DMS 273 (cell line): ENCODE data around the gene NPM1.

Experiments
- DNase-seq: peaks from one replicate; lab custom pipeline; 2025; ENCODE audit not compliant: unreplicated experiment; lab: John Stamatoyannopoulos, UW

NPM1 gene

GRCh38 chr5:171427318-171428167 lies 39.9 kb downstream of the NPM1 start:
- DNase-seq = no peak

GRCh38 chr5:171428168-171428696 lies 40.6 kb downstream of the NPM1 start:
- DNase-seq = no peak

GRCh38 chr5:171428809-171429542 lies 41.3 kb downstream of the NPM1 start:
- no peak for DNase-seq

GRCh38 chr5:171429543-171429910 lies 41.9 kb downstream of the NPM1 start:
- no peak for DNase-seq

GRCh38 chr5:171431251-171431777 lies 43.7 kb downstream of the NPM1 start:
- DNase-seq = no peak

GRCh38 chr5:171432076-171432475 lies 44.4 kb downstream of the NPM1 start:
- DNase-seq = no peak

- no peak for DNase-seq
Observed at GRCh38 chr5:171432583-171433351, 45.1 kb downstream of the NPM1 start.

GRCh38 chr5:171433352-171433698 lies 45.7 kb downstream of the NPM1 start:
- no peak for DNase-seq

- DNase-seq = no peak
Observed at GRCh38 chr5:171433982-171434676, 46.5 kb downstream of the NPM1 start.

- no peak for DNase-seq
Observed at GRCh38 chr5:171434874-171435273, 47.2 kb downstream of the NPM1 start.

- no peak for DNase-seq
Observed at GRCh38 chr5:171435908-171436307, 48.3 kb downstream of the NPM1 start.

- no peak for DNase-seq
Observed at GRCh38 chr5:171436804-171437285, 49.2 kb downstream of the NPM1 start.

GRCh38 chr5:171437286-171437821 lies 49.7 kb downstream of the NPM1 start:
- DNase-seq = peak; percentile 50

- no peak for DNase-seq
Observed at GRCh38 chr5:171438738-171439137, 51.1 kb downstream of the NPM1 start.

- no peak for DNase-seq
Observed at GRCh38 chr5:171441246-171441791, 53.7 kb downstream of the NPM1 start.

GRCh38 chr5:171442287-171443042 lies 54.8 kb downstream of the NPM1 start:
- no peak for DNase-seq

- no peak for DNase-seq
Observed at GRCh38 chr5:171444582-171444981, 56.9 kb downstream of the NPM1 start.

- DNase-seq = no peak
Observed at GRCh38 chr5:171445644-171446516, 58.2 kb downstream of the NPM1 start.
